8988T (cell line): ENCODE results near the gene NME5.
A peak's percentile ranks its signal among the peaks of the same experiment; 100 is the strongest.
"Not testable (repeated sequence)": the region's sequence is repeated elsewhere in the genome, so short reads cannot be mapped to it uniquely, and the experiment has no call there.

Source experiments
- DNase-seq: peaks from one replicate; pipeline ENCODE4 v3.0.0; 2011

The NME5 gene

DNA sequence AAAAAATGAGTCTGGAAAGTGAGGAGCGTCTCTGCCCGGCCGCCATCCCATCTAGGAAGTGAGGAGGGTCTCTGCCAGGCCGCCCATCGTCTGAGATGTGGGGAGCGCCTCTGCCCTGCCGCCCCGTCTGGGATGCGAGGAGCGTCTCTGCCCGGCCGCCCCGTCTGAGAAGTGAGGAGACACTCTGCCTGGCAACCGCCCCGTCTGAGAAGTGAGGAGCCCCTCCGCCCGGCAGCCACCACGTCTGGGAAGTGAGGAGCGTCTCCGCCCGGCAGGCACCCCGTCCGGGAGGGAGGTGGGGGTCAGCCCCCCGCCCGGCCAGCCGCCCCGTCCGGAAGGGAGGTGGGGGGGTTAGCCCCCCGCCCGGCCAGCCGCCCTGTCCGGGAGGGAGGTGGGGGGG lies 69.2 kb downstream of the NME5 start:
- DNase-seq = not testable (repeated sequence)

DNA sequence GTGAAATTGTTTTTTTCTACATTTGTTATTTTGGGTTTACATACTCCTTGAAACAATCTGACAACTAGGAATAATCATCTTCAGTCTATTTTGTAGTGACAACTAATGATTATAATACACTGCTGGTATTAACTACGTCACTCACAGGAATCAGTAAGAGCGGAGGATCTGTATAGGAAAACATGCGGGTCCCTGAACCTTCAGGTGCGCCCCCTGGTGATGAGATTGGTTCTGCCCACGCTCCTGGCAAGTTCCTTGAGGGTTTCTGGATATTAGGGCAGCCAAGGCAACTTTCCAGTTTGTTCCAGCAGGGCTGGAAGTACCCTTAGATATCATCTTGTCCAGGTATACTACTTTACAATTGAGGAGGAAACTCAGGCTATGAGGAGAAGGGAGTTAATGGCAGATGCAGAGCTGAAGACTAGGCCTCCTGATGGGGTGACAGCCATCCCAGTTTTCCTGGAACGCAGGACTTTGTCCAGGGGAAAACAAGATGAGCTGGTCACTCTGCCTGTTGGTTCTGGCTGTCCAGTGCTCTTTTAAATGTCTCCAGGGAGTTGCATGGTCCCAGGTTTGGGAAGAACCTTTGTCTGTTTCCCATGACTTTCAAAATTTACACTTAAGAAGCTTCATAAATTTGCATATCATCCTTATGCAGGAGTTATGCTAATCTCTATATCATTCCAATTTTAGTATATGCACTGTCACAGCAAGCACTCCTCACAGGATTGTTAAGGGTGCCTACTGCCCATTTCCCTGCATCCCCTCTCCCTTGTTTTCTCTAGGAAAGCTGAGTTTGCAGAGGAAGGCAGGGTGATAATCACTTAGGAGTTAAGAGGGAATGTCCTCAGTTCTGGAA lies 70.3 kb downstream of the NME5 start:
- peak; percentile 66 for DNase-seq

DNA sequence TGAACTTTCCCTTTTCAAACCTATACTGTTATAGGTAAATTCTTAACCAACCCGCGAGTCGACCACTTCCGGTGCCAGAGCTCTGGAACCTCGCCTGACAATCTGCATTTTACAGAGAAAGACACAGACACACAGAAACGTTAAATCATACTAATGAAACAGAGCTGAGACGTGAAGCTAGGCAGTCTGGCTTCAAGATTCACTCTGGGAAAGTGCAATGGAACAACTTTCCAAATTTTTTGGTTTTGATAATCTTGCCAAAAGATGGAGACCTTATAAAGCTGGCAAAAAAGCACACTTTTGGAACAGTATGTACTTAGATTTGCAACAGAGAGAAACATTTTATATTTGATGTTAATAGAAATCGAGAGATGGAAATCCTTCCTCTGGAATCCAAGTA lies 71.3 kb downstream of the NME5 start:
- no peak for DNase-seq
